ENCODE measurements around the gene FSTL4.

FSTL4 gene

DNA sequence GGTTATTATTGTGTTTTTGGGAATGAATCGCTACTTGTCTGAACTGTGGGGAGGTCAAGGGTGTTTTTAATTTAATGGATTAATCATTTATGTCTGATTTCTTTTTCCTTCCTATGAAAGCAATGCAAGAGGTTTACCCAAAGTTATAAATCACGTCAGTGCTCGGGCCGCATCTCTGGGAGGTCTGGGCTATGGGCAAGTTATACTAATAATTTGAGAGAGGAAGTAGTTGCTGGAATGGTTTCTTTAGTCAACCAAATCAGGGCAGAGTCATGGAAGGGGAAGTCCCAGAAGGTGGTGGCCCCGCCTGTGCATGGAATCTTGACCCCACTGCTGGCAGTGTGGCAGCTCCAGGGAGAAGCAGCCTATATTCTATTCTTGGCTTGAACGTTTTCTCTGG, 380.3 kb downstream of the FSTL4 start:
- H3K4me1 ChIP-seq (ENCODE audit: control insufficient read depth, insufficient read depth, low read length) = no peaks in the 10 kb centered on the region

DNA sequence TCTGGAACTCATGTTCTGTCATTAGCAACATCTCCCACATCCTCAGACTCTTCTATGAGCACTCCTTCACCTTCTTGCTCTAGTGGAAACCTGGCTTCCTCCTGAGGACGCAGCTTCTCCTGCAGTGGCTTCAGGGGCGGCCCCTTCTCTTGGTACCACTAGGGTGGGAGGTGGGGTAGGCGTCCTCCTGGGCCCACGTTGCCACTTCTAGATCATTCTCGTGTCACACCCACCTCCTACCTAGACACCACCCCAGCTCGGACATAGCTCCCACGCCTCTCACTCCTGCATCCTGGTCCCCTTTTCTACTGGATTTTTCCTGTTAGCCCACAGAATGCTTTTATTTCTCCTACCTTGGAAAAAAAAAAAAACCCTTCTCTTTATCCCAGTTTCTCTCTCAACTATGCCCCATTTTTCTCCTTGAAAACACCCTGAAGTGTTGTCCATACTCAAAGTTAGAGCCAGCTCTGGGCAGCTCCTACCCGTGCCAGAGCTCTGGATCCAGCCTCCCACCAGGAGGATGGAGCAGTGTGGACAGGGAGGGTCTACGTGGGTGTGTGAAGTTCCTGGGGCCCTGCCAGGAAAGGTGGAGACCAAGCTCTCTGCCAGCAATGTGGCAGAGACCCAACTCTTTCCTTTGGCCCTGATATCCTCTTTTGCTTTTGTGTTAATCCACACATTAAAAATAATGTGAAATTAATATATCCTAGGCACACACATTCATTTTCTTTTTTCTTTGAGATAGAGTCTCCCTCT, 381.3 kb downstream of the FSTL4 start:
- no CpG with 5 or more reads among the region's 9 CpGs for WGBS (ENCODE audit: insufficient coverage, insufficient read length)
- Histone ChIP-seq H3K4me1 (ENCODE audit: control insufficient read depth, insufficient read depth, low read length) (no peaks in the 10 kb centered on the region), H3K27ac (ENCODE audit: low read length) (no peak overlapping the region)

More for the DNA sequence above, 380.3 kb downstream of the FSTL4 start:
- 100% methylated on average over 1 of the region's 6 CpGs for WGBS (ENCODE audit: insufficient coverage, insufficient read length)
- Histone ChIP-seq H3K4me3 (ENCODE audit: low read length) (no peak overlapping the region), H3K36me3 (ENCODE audit: control insufficient read depth, insufficient read depth, low read length) (no peaks in the 10 kb centered on the region), H3K9me3 (ENCODE audit: control insufficient read depth, insufficient read depth, low read length) (no peaks in the 10 kb centered on the region), H3K27me3 (ENCODE audit: control insufficient read depth, insufficient read depth, low read length) (no peaks in the 10 kb centered on the region), H3K27ac (ENCODE audit: low read length) (no peak overlapping the region)
- no peak for DNase-seq (ENCODE audit: low read depth, low spot score)

DNA sequence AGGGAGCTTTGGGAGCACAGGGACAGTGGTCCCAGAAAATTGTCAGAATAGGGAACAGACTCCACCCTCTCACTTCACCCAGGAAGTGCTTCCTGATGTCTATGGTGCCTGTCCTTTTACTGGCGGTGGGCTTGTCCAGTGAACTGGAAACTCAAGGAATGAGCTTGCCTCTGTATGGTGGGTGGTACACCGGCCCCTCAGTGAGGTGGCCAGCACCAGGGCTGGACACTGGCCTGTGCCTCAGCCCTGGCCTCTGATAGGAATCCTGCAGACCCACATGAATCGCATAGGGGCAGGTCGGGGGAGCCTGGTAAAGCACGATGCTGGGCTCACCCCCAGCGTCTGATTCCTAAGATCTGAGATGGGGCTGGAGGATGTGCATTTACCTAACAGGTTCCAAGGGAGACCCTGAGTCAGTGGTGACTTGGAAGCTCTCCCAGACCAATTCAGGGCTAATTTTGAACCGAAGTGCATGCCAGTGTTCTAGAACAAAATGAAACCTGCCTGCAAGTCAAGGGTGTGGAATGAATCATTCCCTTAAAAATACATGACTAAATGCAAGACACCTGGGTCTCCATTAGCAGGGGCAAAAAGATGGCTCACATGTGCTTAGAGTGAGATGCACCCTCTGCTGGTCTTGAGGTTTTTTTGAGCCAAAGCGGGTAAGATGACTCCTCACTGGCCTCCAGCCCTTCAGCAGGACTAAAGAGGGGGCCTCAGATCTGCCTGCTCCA, 382.2 kb downstream of the FSTL4 start:
- H3K9me3 ChIP-seq (ENCODE audit: control insufficient read depth, insufficient read depth, low read length) = no peaks in the 10 kb centered on the region
- no peak for DNase-seq (ENCODE audit: low read depth, low spot score)
- H3K27ac ChIP-seq (ENCODE audit: low read length) = no peak overlapping the region
- H3K27me3 ChIP-seq (ENCODE audit: control insufficient read depth, insufficient read depth, low read length) = no peaks in the 10 kb centered on the region
- WGBS (ENCODE audit: insufficient coverage, insufficient read length) = no CpG with 5 or more reads among the region's 8 CpGs
- no peaks in the 10 kb centered on the region for H3K36me3 ChIP-seq (ENCODE audit: control insufficient read depth, insufficient read depth, low read length)
- H3K4me1 ChIP-seq (ENCODE audit: control insufficient read depth, insufficient read depth, low read length) = no peaks in the 10 kb centered on the region
- H3K4me3 ChIP-seq (ENCODE audit: low read length) = no peak overlapping the region

More for the DNA sequence above, 381.3 kb downstream of the FSTL4 start:
- H3K4me3 ChIP-seq (ENCODE audit: low read length) = no peak overlapping the region
- DNase-seq (ENCODE audit: low read depth, low spot score) = no peak
- H3K27me3 ChIP-seq (ENCODE audit: control insufficient read depth, insufficient read depth, low read length) = no peaks in the 10 kb centered on the region
- no peaks in the 10 kb centered on the region for H3K9me3 ChIP-seq (ENCODE audit: control insufficient read depth, insufficient read depth, low read length)
- H3K36me3 ChIP-seq (ENCODE audit: control insufficient read depth, insufficient read depth, low read length) = no peaks in the 10 kb centered on the region

- WGBS (ENCODE audit: insufficient coverage, insufficient read length) = no CpG with 5 or more reads among the region's 1 CpG
- Histone ChIP-seq H3K4me1 (ENCODE audit: control insufficient read depth, insufficient read depth, low read length) (0 out of 2 replicates have a peak, but pooled peaks cover under 1% of the 10 kb centered on the region), H3K9me3 (ENCODE audit: control insufficient read depth, insufficient read depth, low read length) (no peaks in the 10 kb centered on the region), H3K27me3 (ENCODE audit: control insufficient read depth, insufficient read depth, low read length) (no peaks in the 10 kb centered on the region), H3K27ac (ENCODE audit: low read length) (no peak overlapping the region), H3K4me3 (ENCODE audit: low read length) (no peak overlapping the region), H3K36me3 (ENCODE audit: control insufficient read depth, insufficient read depth, low read length) (no peaks in the 10 kb centered on the region)
- no peak for DNase-seq (ENCODE audit: low read depth, low spot score)
Measured at GRCh38 chr5:133228316-133228715, 384.0 kb downstream of the FSTL4 start.

DNA sequence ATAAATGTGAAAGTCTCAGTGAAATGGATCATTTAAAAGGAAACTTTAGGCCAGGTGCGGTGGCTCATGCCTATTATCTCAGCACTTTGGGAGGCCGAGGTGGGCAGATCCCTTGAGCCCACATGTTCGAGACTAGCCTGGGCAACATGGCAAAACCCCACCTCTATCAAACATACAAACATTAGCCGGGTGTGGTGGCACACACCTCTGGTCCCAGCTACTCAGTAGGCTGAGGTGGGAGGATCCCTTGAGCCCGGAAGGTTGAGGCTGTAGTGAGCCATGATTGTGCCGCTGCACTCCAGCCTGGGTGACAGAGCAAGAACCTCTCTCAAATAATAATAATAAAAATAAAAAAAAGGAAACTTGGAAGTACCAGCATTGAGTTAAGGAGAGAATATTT, 384.4 kb downstream of the FSTL4 start:
- Histone ChIP-seq H3K27me3 (ENCODE audit: control insufficient read depth, insufficient read depth, low read length) (no peaks in the 10 kb centered on the region), H3K4me3 (ENCODE audit: low read length) (no peak overlapping the region), H3K27ac (ENCODE audit: low read length) (no peak overlapping the region), H3K36me3 (ENCODE audit: control insufficient read depth, insufficient read depth, low read length) (no peaks in the 10 kb centered on the region), H3K9me3 (ENCODE audit: control insufficient read depth, insufficient read depth, low read length) (no peaks in the 10 kb centered on the region), H3K4me1 (ENCODE audit: control insufficient read depth, insufficient read depth, low read length) (0 out of 2 replicates have a peak, but pooled peaks cover 1% of the 10 kb centered on the region)
- no peak for DNase-seq (ENCODE audit: low read depth, low spot score)
- no CpG with 5 or more reads among the region's 6 CpGs for WGBS (ENCODE audit: insufficient coverage, insufficient read length)

- H3K9me3 ChIP-seq (ENCODE audit: control insufficient read depth, insufficient read depth, low read length) = no peaks in the 10 kb centered on the region
- DNase-seq (ENCODE audit: low read depth, low spot score) = no peak
- H3K27me3 ChIP-seq (ENCODE audit: control insufficient read depth, insufficient read depth, low read length) = no peaks in the 10 kb centered on the region
- no peak overlapping the region for H3K4me3 ChIP-seq (ENCODE audit: low read length)
- no CpG with 5 or more reads among the region's 3 CpGs for WGBS (ENCODE audit: insufficient coverage, insufficient read length)
- H3K27ac ChIP-seq (ENCODE audit: low read length) = no peak overlapping the region
- H3K4me1 ChIP-seq (ENCODE audit: control insufficient read depth, insufficient read depth, low read length) = 0 out of 2 replicates have a peak, but pooled peaks cover 1% of the 10 kb centered on the region
- no peaks in the 10 kb centered on the region for H3K36me3 ChIP-seq (ENCODE audit: control insufficient read depth, insufficient read depth, low read length)
Measured at GRCh38 chr5:133227082-133227481, 385.3 kb downstream of the FSTL4 start.

GRCh38 chr5:133226186-133226585, 386.2 kb downstream of the FSTL4 start:
- H3K27ac ChIP-seq (ENCODE audit: low read length) = no peak overlapping the region
- WGBS (ENCODE audit: insufficient coverage, insufficient read length) = no CpG with 5 or more reads among the region's 1 CpG

DNA sequence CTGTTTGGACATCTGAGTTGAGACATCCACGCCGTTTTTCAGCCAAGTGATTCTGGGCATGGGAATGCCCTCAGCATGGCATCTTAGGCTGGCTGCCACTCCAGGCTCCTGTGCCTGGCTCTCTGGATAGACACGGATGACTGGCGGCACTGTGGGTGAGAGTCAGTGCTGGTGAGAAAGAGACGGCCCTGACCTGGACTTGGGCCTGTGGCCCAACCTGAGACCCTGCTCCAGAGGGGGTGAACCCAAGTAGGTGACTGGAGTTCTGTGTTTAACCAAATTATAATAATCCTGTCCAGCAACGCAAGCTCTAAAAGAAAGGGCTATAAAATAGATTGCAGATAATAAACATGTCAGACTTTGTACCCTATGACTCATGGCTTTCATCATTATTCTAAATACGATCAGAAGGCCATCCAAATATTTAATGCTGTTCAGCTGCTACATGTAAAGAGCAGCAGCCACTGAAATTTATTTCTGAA, 386.6 kb downstream of the FSTL4 start:
- H3K4me3 ChIP-seq (ENCODE audit: low read length) = no peak overlapping the region
- DNase-seq (ENCODE audit: low read depth, low spot score) = no peak
- H3K9me3 ChIP-seq (ENCODE audit: control insufficient read depth, insufficient read depth, low read length) = no peaks in the 10 kb centered on the region
- WGBS (ENCODE audit: insufficient coverage, insufficient read length) = no CpG with 5 or more reads among the region's 7 CpGs
- H3K27ac ChIP-seq (ENCODE audit: low read length) = no peak overlapping the region
- H3K4me1 ChIP-seq (ENCODE audit: control insufficient read depth, insufficient read depth, low read length) = 0 out of 2 replicates have a peak, but pooled peaks cover 1% of the 10 kb centered on the region
- no peaks in the 10 kb centered on the region for H3K27me3 ChIP-seq (ENCODE audit: control insufficient read depth, insufficient read depth, low read length)
- no peaks in the 10 kb centered on the region for H3K36me3 ChIP-seq (ENCODE audit: control insufficient read depth, insufficient read depth, low read length)

More at GRCh38 chr5:133226186-133226585, 386.2 kb downstream of the FSTL4 start:
- no peaks in the 10 kb centered on the region for H3K9me3 ChIP-seq (ENCODE audit: control insufficient read depth, insufficient read depth, low read length)
- no peak overlapping the region for H3K4me3 ChIP-seq (ENCODE audit: low read length)
- no peaks in the 10 kb centered on the region for H3K27me3 ChIP-seq (ENCODE audit: control insufficient read depth, insufficient read depth, low read length)
- no peak for DNase-seq (ENCODE audit: low read depth, low spot score)
- 0 out of 2 replicates have a peak, but pooled peaks cover 1% of the 10 kb centered on the region for H3K4me1 ChIP-seq (ENCODE audit: control insufficient read depth, insufficient read depth, low read length)
- no peaks in the 10 kb centered on the region for H3K36me3 ChIP-seq (ENCODE audit: control insufficient read depth, insufficient read depth, low read length)

- H3K4me3 ChIP-seq (ENCODE audit: low read length) = no peak overlapping the region
- no peaks in the 10 kb centered on the region for H3K36me3 ChIP-seq (ENCODE audit: control insufficient read depth, insufficient read depth, low read length)
- no peaks in the 10 kb centered on the region for H3K27me3 ChIP-seq (ENCODE audit: control insufficient read depth, insufficient read depth, low read length)
- 0 out of 2 replicates have a peak, but pooled peaks cover 1% of the 10 kb centered on the region for H3K4me1 ChIP-seq (ENCODE audit: control insufficient read depth, insufficient read depth, low read length)
- DNase-seq (ENCODE audit: low read depth, low spot score) = no peak
- WGBS (ENCODE audit: insufficient coverage, insufficient read length) = no CpG with 5 or more reads among the region's 8 CpGs
- H3K27ac ChIP-seq (ENCODE audit: low read length) = no peak overlapping the region
- H3K9me3 ChIP-seq (ENCODE audit: control insufficient read depth, insufficient read depth, low read length) = no peaks in the 10 kb centered on the region
Measured at GRCh38 chr5:133222979-133223378, 389.4 kb downstream of the FSTL4 start.

- no peaks in the 10 kb centered on the region for H3K36me3 ChIP-seq (ENCODE audit: control insufficient read depth, insufficient read depth, low read length)
- no peaks in the 10 kb centered on the region for H3K27me3 ChIP-seq (ENCODE audit: control insufficient read depth, insufficient read depth, low read length)
- H3K27ac ChIP-seq (ENCODE audit: low read length) = no peak overlapping the region
- no CpG with 5 or more reads among the region's 4 CpGs for WGBS (ENCODE audit: insufficient coverage, insufficient read length)
- no peak for DNase-seq (ENCODE audit: low read depth, low spot score)
- 0 out of 2 replicates have a peak, but pooled peaks cover 1% of the 10 kb centered on the region for H3K4me1 ChIP-seq (ENCODE audit: control insufficient read depth, insufficient read depth, low read length)
- H3K4me3 ChIP-seq (ENCODE audit: low read length) = no peak overlapping the region
- H3K9me3 ChIP-seq (ENCODE audit: control insufficient read depth, insufficient read depth, low read length) = no peaks in the 10 kb centered on the region
Measured at GRCh38 chr5:133222521-133222920, 389.8 kb downstream of the FSTL4 start.
